GM12891 (cell line): ENCODE data around the gene FCSK.

ENCODE experiments used
- POLR2A ChIP-seq: IDR thresholded peaks from 2 replicates; pipeline ENCODE4 v1.6.1; 2011; ENCODE audit warnings: low read depth, low read length, control low read depth
- POLR2AphosphoS5 ChIP-seq: IDR thresholded peaks from 2 replicates; pipeline ENCODE4 v1.6.1; 2011; ENCODE audit warnings: low read depth, low read length, control low read depth
- POU2F2 ChIP-seq: IDR thresholded peaks from 2 replicates; pipeline ENCODE4 v1.6.1; 2011; ENCODE audit warnings: low read depth, mild to moderate bottlenecking, control low read depth, low read length, moderate library complexity
- TAF1 ChIP-seq: IDR thresholded peaks from 2 replicates; pipeline ENCODE4 v1.6.1; 2011; ENCODE audit warnings: low read depth, low read length, control low read depth

DNA sequence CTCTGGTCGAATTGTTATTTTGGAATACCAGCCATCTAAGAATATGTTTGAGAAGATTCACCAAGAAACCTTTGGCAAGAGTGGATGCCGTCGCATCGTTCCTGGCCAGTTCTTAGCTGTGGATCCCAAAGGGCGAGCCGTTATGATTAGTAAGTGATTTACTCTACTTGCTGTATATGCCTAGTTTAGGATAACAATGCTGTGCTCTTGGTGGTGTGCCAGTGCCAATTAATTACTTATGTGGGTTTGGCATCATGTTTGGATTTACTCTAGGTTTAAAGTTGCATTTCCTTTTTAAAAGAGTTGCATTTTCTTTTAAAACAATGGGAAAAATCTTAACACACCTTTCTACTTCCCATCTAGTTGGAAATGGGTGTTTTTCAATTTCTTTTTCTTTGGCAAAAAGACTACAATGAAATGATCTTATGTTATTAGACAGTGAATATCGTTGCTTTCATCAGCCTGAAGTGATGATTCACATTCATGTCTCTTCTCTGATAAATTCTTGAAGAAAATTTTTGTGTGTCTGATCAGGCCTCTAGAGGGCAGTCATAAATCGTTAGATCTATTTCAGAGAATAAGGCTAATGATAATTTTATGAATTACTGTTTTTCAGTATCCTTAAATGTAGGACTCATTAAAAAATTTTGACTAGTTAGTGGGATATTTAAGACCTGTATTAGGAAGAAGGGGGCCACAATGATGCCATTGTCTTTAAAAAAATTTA lies 74.8 kb downstream of the FCSK start:
- TF ChIP-seq POLR2AphosphoS5, result no peak
- no peak for TF ChIP-seq POLR2A
- no peak for TF ChIP-seq TAF1
- no peak for TF ChIP-seq POU2F2
